Sigmoid colon (tissue), 7 donors: ENCODE measurements around the gene POU2F3. TPM values are rescaled to one million over a fixed set of nuclear protein-coding genes. Genes with fewer than 3 reads are reported as not detected.

Experiments used
- DNase-seq: peaks from one replicate; pipeline ENCODE4 v3.0.0-alpha.2; 2019
- H3K27ac ChIP-seq, 4 donors: fragments of 200-600 bp; sonication (generic); one replicate each; pipeline ENCODE4 v1.5.1; 2016 to 2019; ENCODE audit warnings: mild to moderate bottlenecking in 1 of 4
- H3K27me3 ChIP-seq, 3 donors: fragments of 200-600 bp; sonication (generic); one replicate each; pipeline ENCODE4 v1.5.1; 2019; ENCODE audit warnings: mild to moderate bottlenecking in 1 of 3
- H3K36me3 ChIP-seq, 4 donors: fragments of 200-600 bp; sonication (generic); one replicate each; pipeline ENCODE4 v1.5.1; 2016 to 2019
- H3K4me1 ChIP-seq, 4 donors: fragments of 200-600 bp; sonication (generic); one replicate each; pipeline ENCODE4 v1.5.1; 2017 to 2019
- H3K4me3 ChIP-seq, 4 donors: fragments of 200-600 bp; sonication (generic); one replicate each; pipeline ENCODE4 v1.5.1; 2017 to 2019; ENCODE audit warnings: mild to moderate bottlenecking in 2 of 4, moderate library complexity in 1 of 4
- H3K9me3 ChIP-seq, 4 donors: fragments of 200-600 bp in 3 of 4; sonication (generic) in 3 of 4; one replicate each; pipeline versions ENCODE4 v1.5.1 to v1.6.1; 2013 to 2019
- CTCF ChIP-seq, 4 experiments: fragments of 450-650 bp in 3 of 4; fragments of 200-600 bp in 1 of 4; IDR thresholded peaks; one replicate each; pipeline ENCODE4 v1.5.1; 2016 to 2019; ENCODE audit warnings: antibody characterized with exemption in 4 of 4, mild to moderate bottlenecking in 3 of 4, moderate library complexity in 2 of 4
- EP300 ChIP-seq, 4 donors: sonication (generic); formaldehyde crosslinking; IDR thresholded peaks; one replicate each; pipeline ENCODE4 v1.6.1; 2017; ENCODE audit warnings: antibody characterized with exemption in 4 of 4
- POLR2A ChIP-seq, 2 donors: fragments of 450-650 bp; IDR thresholded peaks; one replicate each; pipeline ENCODE4 v1.6.1; 2016; ENCODE audit warnings: antibody characterized with exemption in 2 of 2, mild to moderate bottlenecking in 2 of 2, moderate library complexity in 2 of 2
- POLR2AphosphoS5 ChIP-seq, 4 donors: sonication (generic); formaldehyde crosslinking; IDR thresholded peaks; one replicate each; pipeline ENCODE4 v1.6.1; 2017; ENCODE audit warnings: antibody characterized with exemption in 4 of 4
- WGBS, 2 donors: extraction: QIAGEN DNeasy Blood & Tissue Kit; methylation state at CpG; one replicate each; pipeline ENCODE4 v1.1.7; 2013; 5-methylcytosine and 5-hydroxymethylcytosine counted together
- intact Hi-C: fragments of 100-400 bp; cut with DNase I; formaldehyde crosslinking; loops from one replicate; pipeline ENCODE4 v1.15.1; 2023
- polyA plus RNA-seq, 3 donors: library from polyadenylated mRNA; stranded (reverse); fragments of 200-250 nt; gene quantifications; one replicate each; pipeline ENCODE4 v1.2.3, GENCODE V29; 2013
- total RNA-seq, 4 donors: library from RNA; depleted of rRNA; stranded (reverse); fragments of >200 nt; gene quantifications; one replicate each; pipeline ENCODE4 v1.1.0, GENCODE V29; 2016
- donor health status: healthy with polysubstance abuse.
- donor health status: Bipolar disorder and iron deficiency.
- donor health status: healthy.

Gene POU2F3
- total and polyA plus RNA-seq, 7 donors = 0.92 to 1.8 (median 1.3) TPM; not detected in 4

GRCh38 chr11:120281143-120281795, 41.3 kb downstream of the POU2F3 start:
- intact Hi-C loops = no loop called here
- no peak for DNase-seq
- no peaks in the 10 kb centered on the region for H3K27me3 ChIP-seq
- WGBS, 2 donors = 75 to 82% methylated on average over 7 of the region's 7 CpGs
- peaks cover 0 to 8% (median 3%) of the 10 kb centered on the region in 4 donors for H3K4me1 ChIP-seq
- no peak overlapping the region for H3K27ac ChIP-seq
- no peak overlapping the region for H3K4me3 ChIP-seq
- TF ChIP-seq EP300 (IDR thresholded peaks at IDR 0.05) (no peak), POLR2AphosphoS5 (IDR thresholded peaks at IDR 0.05) (no peak), POLR2A (IDR thresholded peaks at IDR 0.05) (no peak), CTCF (IDR thresholded peaks at IDR 0.05) (no peak)
- no peaks in the 10 kb centered on the region for H3K36me3 ChIP-seq
- no peaks in the 10 kb centered on the region for H3K9me3 ChIP-seq

DNA sequence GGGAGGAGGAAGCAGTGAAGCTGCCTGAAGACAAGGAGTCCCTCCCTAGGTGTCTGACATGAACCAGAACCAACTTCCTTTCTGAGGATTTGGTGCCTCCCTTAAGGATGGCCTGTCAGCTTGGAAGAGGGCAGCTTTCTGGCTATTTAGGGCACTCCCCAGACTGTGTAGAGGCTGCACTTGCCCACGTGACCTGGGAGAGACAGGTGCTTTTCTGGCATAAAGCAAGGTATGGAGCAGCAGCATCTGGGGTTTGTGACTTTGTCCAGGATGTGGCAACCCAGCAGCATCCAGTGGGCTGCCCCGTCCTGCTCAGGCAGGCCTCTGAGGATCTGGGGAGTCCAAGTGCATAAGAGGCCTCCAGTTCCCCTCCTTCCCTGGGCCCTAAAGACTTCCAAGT, 43.2 kb downstream of the POU2F3 start:
- peaks cover 0 to 6% (median 0%) of the 10 kb centered on the region in 3 donors for H3K27me3 ChIP-seq
- H3K4me3 ChIP-seq = no peak overlapping the region
- no peak for DNase-seq
- TF ChIP-seq POLR2AphosphoS5 (IDR thresholded peaks at IDR 0.05) (no peak), POLR2A (IDR thresholded peaks at IDR 0.05) (no peak), EP300 (IDR thresholded peaks at IDR 0.05) (no peak), CTCF (IDR thresholded peaks at IDR 0.05) (no peak)
- intact Hi-C loops = no loop called here
- H3K4me1 ChIP-seq = peaks cover 0 to 8% (median 3%) of the 10 kb centered on the region in 4 donors
- H3K9me3 ChIP-seq = no peaks in the 10 kb centered on the region
- WGBS, 2 donors = 67 to 76% methylated on average over 2 of the region's 2 CpGs
- H3K36me3 ChIP-seq = no peaks in the 10 kb centered on the region
- H3K27ac ChIP-seq = no peak overlapping the region

GRCh38 chr11:120284272-120284671, 44.3 kb downstream of the POU2F3 start:
- TF ChIP-seq POLR2A (IDR thresholded peaks at IDR 0.05) (no peak), CTCF (IDR thresholded peaks at IDR 0.05) (no peak), POLR2AphosphoS5 (IDR thresholded peaks at IDR 0.05) (no peak), EP300 (IDR thresholded peaks at IDR 0.05) (no peak)
- Histone ChIP-seq H3K4me1 (peaks cover 0 to 8% (median 3%) of the 10 kb centered on the region in 4 donors), H3K9me3 (no peaks in the 10 kb centered on the region), H3K27ac (no peak overlapping the region), H3K4me3 (no peak overlapping the region), H3K27me3 (peaks cover 0 to 6% (median 0%) of the 10 kb centered on the region in 3 donors), H3K36me3 (no peaks in the 10 kb centered on the region)
- 89 to 92% methylated on average over 6 of the region's 6 CpGs for WGBS, 2 donors
- intact Hi-C loops = no loop called here
- DNase-seq = no peak

GRCh38 chr11:120285256-120285655, 45.3 kb downstream of the POU2F3 start:
- Histone ChIP-seq H3K27ac (no peak overlapping the region), H3K4me3 (no peak overlapping the region), H3K36me3 (no peaks in the 10 kb centered on the region), H3K4me1 (peaks cover 0 to 8% (median 3%) of the 10 kb centered on the region in 4 donors), H3K27me3 (peaks cover 0 to 6% (median 0%) of the 10 kb centered on the region in 3 donors), H3K9me3 (no peaks in the 10 kb centered on the region)
- WGBS, 2 donors = 78 to 85% methylated on average over 4 of the region's 4 CpGs
- TF ChIP-seq POLR2A (IDR thresholded peaks at IDR 0.05) (no peak), CTCF (IDR thresholded peaks at IDR 0.05) (no peak), EP300 (IDR thresholded peaks at IDR 0.05) (no peak), POLR2AphosphoS5 (IDR thresholded peaks at IDR 0.05) (no peak)
- intact Hi-C loops = no loop called here
- no peak for DNase-seq

GRCh38 chr11:120288021-120288420, 48.1 kb downstream of the POU2F3 start:
- DNase-seq = no peak
- H3K27ac ChIP-seq = no peak overlapping the region
- WGBS, 2 donors = 85 to 90% methylated on average over 2 of the region's 2 CpGs

More at GRCh38 chr11:120288021-120288420, 48.1 kb downstream of the POU2F3 start:
- Histone ChIP-seq H3K4me1 (no peaks in the 10 kb centered on the region), H3K9me3 (no peaks in the 10 kb centered on the region), H3K27me3 (peaks cover 0 to 10% (median 0%) of the 10 kb centered on the region in 3 donors), H3K36me3 (no peaks in the 10 kb centered on the region), H3K4me3 (no peak overlapping the region)
- intact Hi-C loops = no loop called here
- TF ChIP-seq POLR2AphosphoS5 (IDR thresholded peaks at IDR 0.05) = no peak
- no peak for TF ChIP-seq EP300 (IDR thresholded peaks at IDR 0.05)
- TF ChIP-seq POLR2A (IDR thresholded peaks at IDR 0.05) = no peak
